CD4-positive, alpha-beta memory T cell (primary cell): ENCODE data around the gene NR2F6. TPM values are rescaled to one million over a fixed set of nuclear protein-coding genes. Genes with fewer than 3 reads are reported as not detected.

Experiments used
- CTCF ChIA-PET: fragments of 350-600 bp; sonication (Branson Sonifier 250); formaldehyde crosslinking; loops from one replicate; lab custom pipeline; 2021; ENCODE audit warnings: inconsistent platforms; ENCODE audit not compliant: partially characterized antibody; lab: Charles Lee
- POLR2A ChIA-PET: fragments of 350-600 bp; sonication (Branson Sonifier 250); formaldehyde crosslinking; loops from one replicate; lab custom pipeline; 2021; ENCODE audit not compliant: partially characterized antibody; lab: Charles Lee
- DNase-seq, 5 donors: peaks; one replicate each; pipeline versions ENCODE4 v3.0.0 to v3.0.0-alpha.2; 2020 to 2022; ENCODE audit warnings: mixed read lengths in 1 of 5
- H3K27ac ChIP-seq: one replicate; pipeline ENCODE4 v1.7.0; 2013; ENCODE audit warnings: low read depth, low read length
- H3K27me3 ChIP-seq: 2 replicates; pipeline ENCODE4 v1.7.0; 2013; ENCODE audit warnings: mild to moderate bottlenecking, low read length, moderate library complexity; ENCODE audit not compliant: insufficient read depth
- H3K36me3 ChIP-seq: 2 replicates; pipeline ENCODE4 v1.7.0; 2013; ENCODE audit warnings: mild to moderate bottlenecking, low read length, moderate library complexity; ENCODE audit not compliant: insufficient read depth
- H3K4me1 ChIP-seq: 2 replicates; pipeline ENCODE4 v1.7.0; 2013; ENCODE audit warnings: mild to moderate bottlenecking, low read length, moderate library complexity; ENCODE audit not compliant: insufficient read depth
- H3K4me3 ChIP-seq, 2 donors: one replicate each; pipeline ENCODE4 v1.7.0; 2013; ENCODE audit warnings: low read length in 2 of 2, mild to moderate bottlenecking in 1 of 2
- H3K9me3 ChIP-seq, 2 donors: one replicate each; pipeline ENCODE4 v1.7.0; 2013; ENCODE audit warnings: low read length in 2 of 2, control low read depth in 1 of 2; ENCODE audit not compliant: control insufficient read depth in 1 of 2
- H3K27ac Mint-ChIP-seq, 7 donors: one replicate each; pipeline ENCODE4 v1.8.0; 2020 to 2021; ENCODE audit warnings: mixed read lengths in 7 of 7, mild to moderate bottlenecking in 6 of 7, inconsistent platforms in 3 of 7, moderate library complexity in 3 of 7
- H3K27me3 Mint-ChIP-seq, 2 donors: one replicate each; pipeline ENCODE4 v1.8.0; 2020 to 2021; ENCODE audit warnings: mixed read lengths in 2 of 2
- H3K36me3 Mint-ChIP-seq, 2 donors: one replicate each; pipeline ENCODE4 v1.8.0; 2020 to 2021; ENCODE audit warnings: mixed read lengths in 2 of 2, inconsistent platforms in 1 of 2, mild to moderate bottlenecking in 1 of 2
- H3K4me1 Mint-ChIP-seq, 4 donors: one replicate each; pipeline ENCODE4 v1.8.0; 2020 to 2021; ENCODE audit warnings: mixed read lengths in 4 of 4, mild to moderate bottlenecking in 1 of 4
- H3K4me3 Mint-ChIP-seq, 8 donors: one replicate each; pipeline ENCODE4 v1.8.0; 2020 to 2021; ENCODE audit warnings: mixed read lengths in 8 of 8, mild to moderate bottlenecking in 7 of 8, moderate library complexity in 6 of 8, inconsistent platforms in 3 of 8
- H3K9me3 Mint-ChIP-seq, 8 donors: one replicate each; pipeline ENCODE4 v1.8.0; 2020 to 2021; ENCODE audit warnings: mixed read lengths in 8 of 8, mild to moderate bottlenecking in 5 of 8, inconsistent platforms in 3 of 8, moderate library complexity in 1 of 8
- intact Hi-C: fragments of 100-400 bp; cut with micrococcal nuclease; formaldehyde crosslinking; loops from one replicate; pipeline ENCODE4 v1.15.1; 2023
- polyA plus RNA-seq, 2 donors: library from polyadenylated mRNA; unstranded; fragments of 300-500 nt; fragmentation: Illumina TruSeq; gene quantifications; one replicate each; pipeline ENCODE4 v1.2.3, GENCODE V29; 2021
- total RNA-seq, 2 experiments: library from RNA; stranded (reverse); gene quantifications; one replicate each; pipeline ENCODE4 v1.2.3, GENCODE V29; 2021

The NR2F6 gene
- total and polyA plus RNA-seq, 4 experiments from 2014 or later, result 1.2 to 7.1 (median 4.7) TPM

- intact Hi-C loops, result no loop called here
- Histone ChIP-seq H3K4me3 (no peak overlapping the region), H3K36me3 (peaks cover 7% of the 10 kb centered on the region), H3K9me3 (no peaks in the 10 kb centered on the region), H3K27me3 (no peaks in the 10 kb centered on the region), H3K4me1 (peaks cover 10% of the 10 kb centered on the region), H3K27ac (no peak overlapping the region)
- H3K4me3 Mint-ChIP-seq, result no peak overlapping the region
- ChIA-PET CTCF (interaction anchor here (1.4 kb wide), 1 partner anchor 36 kb away, joined by 3 read pairs; no protein-coding TSS in a partner anchor), POLR2A (interaction anchor here (0.6 to 0.9 kb wide), 2 partner anchors 15 to 40 kb away, joined by 3 read pairs; no protein-coding TSS in a partner anchor)
- no peaks in the 10 kb centered on the region for H3K9me3 Mint-ChIP-seq
- no peaks in the 10 kb centered on the region for H3K27me3 Mint-ChIP-seq
- H3K27ac Mint-ChIP-seq, result no peak overlapping the region
- peaks cover 22 to 23% of the 10 kb centered on the region in 2 donors for H3K36me3 Mint-ChIP-seq
- peaks cover 0 to 10% (median 5%) of the 10 kb centered on the region in 4 donors for H3K4me1 Mint-ChIP-seq
- no peak for DNase-seq
Observed at GRCh38 chr19:17220207-17220758, 25.4 kb downstream of the NR2F6 start.

- no peaks in the 10 kb centered on the region for H3K27me3 ChIP-seq
- no peak for DNase-seq
- H3K4me3 ChIP-seq, result no peak overlapping the region
- POLR2A ChIA-PET, result interaction anchor here (0.7 kb wide), 1 partner anchor 94 kb away, joined by 3 read pairs; no protein-coding TSS in a partner anchor
- peaks cover 2 to 20% (median 13%) of the 10 kb centered on the region in 4 donors for H3K4me1 Mint-ChIP-seq
- H3K4me3 Mint-ChIP-seq, result peak overlapping the region in 1 of 8 donors; percentile 67
- H3K36me3 Mint-ChIP-seq, result peaks cover 25 to 26% of the 10 kb centered on the region in 2 donors
- no peaks in the 10 kb centered on the region for H3K9me3 ChIP-seq
- H3K27ac ChIP-seq, result no peak overlapping the region
- CTCF ChIA-PET, result no interaction called here
- intact Hi-C loops, result no loop called here
- no peaks in the 10 kb centered on the region for H3K27me3 Mint-ChIP-seq
- H3K27ac Mint-ChIP-seq, result peak overlapping the region in 2 of 7 donors; percentile 32 to 37
- H3K4me1 ChIP-seq, result peaks cover 16% of the 10 kb centered on the region
- H3K36me3 ChIP-seq, result peaks cover 7% of the 10 kb centered on the region
- no peaks in the 10 kb centered on the region for H3K9me3 Mint-ChIP-seq
Observed at GRCh38 chr19:17219286-17219685, 26.4 kb downstream of the NR2F6 start.

- Mint-ChIP-seq H3K4me1 (peaks cover 2 to 21% (median 13%) of the 10 kb centered on the region in 4 donors), H3K36me3 (peaks cover 31 to 39% of the 10 kb centered on the region in 2 donors), H3K27ac (peak overlapping the region in 6 of 7 donors; percentile 47 to 99 (median 96)), H3K9me3 (no peaks in the 10 kb centered on the region), H3K4me3 (peak overlapping the region; percentile 71 to 95 (median 91)), H3K27me3 (no peaks in the 10 kb centered on the region)
- ChIA-PET CTCF (interaction anchor here (0.6 to 2.5 kb wide), 7 partner anchors 10 to 83 kb away, joined by 3 to 10 read pairs (median 6); partner anchors contain the start of gene OCEL1), POLR2A (interaction anchor here (0.8 to 5.4 kb wide), 14 partner anchors 7 to 1703 kb away, joined by 3 to 134 read pairs (median 10); partner anchors contain the start of genes BABAM1, COPE, HAUS8 and MRPL34)
- DNase-seq, result no peak
- no peaks in the 10 kb centered on the region for H3K27me3 ChIP-seq
- H3K27ac ChIP-seq, result peak overlapping the region; percentile 79
- peaks cover 7% of the 10 kb centered on the region for H3K36me3 ChIP-seq
- intact Hi-C loops, result no loop called here
- H3K9me3 ChIP-seq, result no peaks in the 10 kb centered on the region
- H3K4me3 ChIP-seq, result no peak overlapping the region
- peaks cover 16% of the 10 kb centered on the region for H3K4me1 ChIP-seq
Observed at GRCh38 chr19:17216058-17216670, 29.6 kb downstream of the NR2F6 start.

GRCh38 chr19:17215127-17215971, 30.4 kb downstream of the NR2F6 start, which contains the start of gene USE1:
Gene USE1 (plus strand): TSS chr19:17215357. CDS start chr19:17215406, 49 bp downstream.
- Mint-ChIP-seq H3K27ac (peak within 1 kb of the TSS; percentile 87 to 99 (median 99)), H3K36me3 (peaks cover 32 to 43% of the 10 kb centered on the region in 2 donors), H3K9me3 (no peaks in the 10 kb centered on the region), H3K4me1 (peaks cover 2 to 21% (median 13%) of the 10 kb centered on the region in 4 donors), H3K4me3 (peak within 1 kb of the TSS; percentile 86 to 95 (median 91)), H3K27me3 (no peaks in the 10 kb centered on the region)
- Histone ChIP-seq H3K36me3 (peaks cover 12% of the 10 kb centered on the region), H3K27ac (peak within 1 kb of the TSS; percentile 79), H3K4me3 (peak within 1 kb of the TSS; percentile 42 to 95), H3K4me1 (peaks cover 16% of the 10 kb centered on the region), H3K27me3 (no peaks in the 10 kb centered on the region), H3K9me3 (no peaks in the 10 kb centered on the region)
- ChIA-PET POLR2A (interaction anchor here (0.8 to 5.4 kb wide), 16 partner anchors 8 to 1704 kb away, joined by 3 to 134 read pairs (median 6); partner anchors contain the start of genes BABAM1, COPE, DDA1 and HAUS8), CTCF (interaction anchor here (0.6 to 2.5 kb wide), 11 partner anchors 10 to 148 kb away, joined by 3 to 10 read pairs (median 4); partner anchors contain the start of genes BABAM1 and OCEL1)
- DNase-seq, result peak; percentile 86 to 92 (median 88)
- intact Hi-C loops, result loop anchor here (1.0 to 2.0 kb wide), 5 partner anchors 11 to 140 kb away; partner anchors contain the start of genes BABAM1, GTPBP3, HAUS8 and MYO9B

GRCh38 chr19:17214508-17215126, 31.1 kb downstream of the NR2F6 start:
- Histone ChIP-seq H3K4me1 (peaks cover 16% of the 10 kb centered on the region), H3K27ac (peak overlapping the region; percentile 79), H3K36me3 (peaks cover 17% of the 10 kb centered on the region), H3K9me3 (no peaks in the 10 kb centered on the region), H3K4me3 (peak overlapping the region; percentile 37 to 95), H3K27me3 (no peaks in the 10 kb centered on the region)
- Mint-ChIP-seq H3K27me3 (no peaks in the 10 kb centered on the region), H3K36me3 (peaks cover 34 to 45% of the 10 kb centered on the region in 2 donors), H3K4me3 (peak overlapping the region; percentile 86 to 95 (median 91)), H3K4me1 (peaks cover 2 to 21% (median 13%) of the 10 kb centered on the region in 4 donors), H3K27ac (peak overlapping the region; percentile 87 to 99 (median 99)), H3K9me3 (no peaks in the 10 kb centered on the region)
- intact Hi-C loops, result loop anchor here (1.0 to 2.0 kb wide), 5 partner anchors 12 to 139 kb away; partner anchors contain the start of genes BABAM1, GTPBP3, HAUS8 and MYO9B
- POLR2A ChIA-PET, result interaction anchor here (1.0 to 5.4 kb wide), 14 partner anchors 9 to 1704 kb away, joined by 3 to 134 read pairs (median 10); partner anchors contain the start of genes BABAM1, COPE, DDA1 and HAUS8
- CTCF ChIA-PET, result interaction anchor here (0.6 to 2.1 kb wide), 10 partner anchors 9 to 147 kb away, joined by 3 to 10 read pairs (median 4); partner anchors contain the start of genes BABAM1, MRPL34 and OCEL1
- no peak for DNase-seq

DNA sequence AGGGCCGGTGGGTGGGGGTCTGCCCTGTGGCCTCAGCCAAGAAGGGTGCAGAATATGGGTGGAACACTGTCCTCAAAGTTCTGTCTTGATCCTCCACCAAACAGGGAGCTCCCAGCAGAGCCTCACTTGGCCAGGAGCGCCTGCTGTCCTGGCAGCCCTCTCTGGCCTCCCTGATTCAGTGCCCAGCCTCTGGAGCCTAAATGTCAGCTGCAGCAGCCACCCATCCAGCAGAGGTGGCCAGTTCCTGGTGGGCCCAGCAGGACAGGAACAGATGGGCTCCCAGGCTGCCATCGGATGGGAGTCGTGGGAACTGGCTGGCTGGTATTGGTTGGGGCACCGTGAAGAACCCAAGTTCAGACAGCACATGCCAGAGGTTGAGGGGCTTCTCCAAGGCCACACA, 32.4 kb downstream of the NR2F6 start:
- Mint-ChIP-seq H3K4me3 (no peak overlapping the region), H3K9me3 (no peaks in the 10 kb centered on the region), H3K4me1 (peaks cover 5 to 21% (median 14%) of the 10 kb centered on the region in 4 donors), H3K27ac (no peak overlapping the region), H3K36me3 (peaks cover 33 to 51% of the 10 kb centered on the region in 2 donors), H3K27me3 (no peaks in the 10 kb centered on the region)
- CTCF ChIA-PET, result no interaction called here
- intact Hi-C loops, result no loop called here
- DNase-seq, result no peak
- Histone ChIP-seq H3K4me3 (no peak overlapping the region), H3K9me3 (no peaks in the 10 kb centered on the region), H3K36me3 (peaks cover 17% of the 10 kb centered on the region), H3K27me3 (no peaks in the 10 kb centered on the region), H3K27ac (no peak overlapping the region), H3K4me1 (peaks cover 16% of the 10 kb centered on the region)
- POLR2A ChIA-PET, result interaction anchor here (3.2 to 5.4 kb wide), 2 partner anchors 14 to 53 kb away, joined by 39 to 134 read pairs; partner anchors contain the start of genes BABAM1 and OCEL1
